DMS53 (cell line): Measurements from ENCODE around the gene FLT4.
"Not testable (repeated sequence)": the region's sequence is repeated elsewhere in the genome, so short reads cannot be mapped to it uniquely, and the experiment has no call there.

Experiments used
- DNase-seq: peaks from one replicate; lab custom pipeline; 2025; lab: John Stamatoyannopoulos, UW

Gene FLT4

GRCh38 chr5:180649297-180650039 is at the start of gene FLT4:
Gene FLT4 (minus strand): TSS chr5:180649600. CDS start chr5:180649545, 55 bp downstream.
- DNase-seq: no peak

- no peak for DNase-seq
These were observed 49.6 kb upstream of the FLT4 start for GRCh38 chr5:180699042-180699441.

GRCh38 chr5:180696116-180696515 is 46.7 kb upstream of the FLT4 start:
- no peak for DNase-seq

GRCh38 chr5:180692429-180692828 is 43.0 kb upstream of the FLT4 start:
- DNase-seq: no peak

DNA sequence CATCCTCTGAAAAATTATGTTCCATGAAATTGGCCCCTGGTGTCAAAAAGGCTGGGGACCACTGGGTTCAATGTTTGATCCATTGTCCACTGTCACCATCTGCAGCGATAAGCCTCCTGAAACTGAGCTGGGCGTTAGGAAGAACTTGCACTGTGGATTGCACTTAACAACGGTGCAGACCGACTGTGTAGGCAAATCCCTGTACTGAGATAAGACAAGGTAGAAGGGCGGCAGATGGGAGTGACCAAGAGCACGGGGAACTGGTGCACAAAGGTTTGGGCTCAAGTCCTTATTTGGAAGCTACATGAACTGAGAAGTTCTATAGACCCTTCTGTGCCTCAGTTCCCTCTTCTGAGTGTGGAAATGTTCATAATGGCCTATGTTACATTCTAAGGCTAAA is 41.6 kb upstream of the FLT4 start:
- DNase-seq: no peak

- no peak for DNase-seq
These were observed 41.2 kb upstream of the FLT4 start for GRCh38 chr5:180690562-180690961.

DNA sequence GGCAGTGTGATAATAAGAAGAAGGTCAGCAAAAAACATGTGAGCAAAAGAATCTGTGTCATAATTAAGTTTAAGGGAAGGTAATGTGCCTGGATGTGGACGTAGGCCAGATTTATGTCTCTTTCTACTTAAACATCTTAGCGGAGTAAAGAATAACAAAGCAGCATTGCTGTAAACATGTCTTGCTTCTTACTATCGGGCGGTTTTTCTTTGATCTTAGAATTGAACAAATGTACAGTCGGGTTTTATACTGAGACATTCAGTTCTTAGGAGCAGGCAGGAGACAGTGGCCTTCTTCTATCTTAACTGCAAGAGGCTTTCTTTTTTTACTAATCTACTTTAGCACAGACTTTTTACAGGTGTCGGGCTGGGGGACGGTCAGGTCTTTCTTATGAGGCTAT is 40.4 kb upstream of the FLT4 start:
- no peak for DNase-seq

DNA sequence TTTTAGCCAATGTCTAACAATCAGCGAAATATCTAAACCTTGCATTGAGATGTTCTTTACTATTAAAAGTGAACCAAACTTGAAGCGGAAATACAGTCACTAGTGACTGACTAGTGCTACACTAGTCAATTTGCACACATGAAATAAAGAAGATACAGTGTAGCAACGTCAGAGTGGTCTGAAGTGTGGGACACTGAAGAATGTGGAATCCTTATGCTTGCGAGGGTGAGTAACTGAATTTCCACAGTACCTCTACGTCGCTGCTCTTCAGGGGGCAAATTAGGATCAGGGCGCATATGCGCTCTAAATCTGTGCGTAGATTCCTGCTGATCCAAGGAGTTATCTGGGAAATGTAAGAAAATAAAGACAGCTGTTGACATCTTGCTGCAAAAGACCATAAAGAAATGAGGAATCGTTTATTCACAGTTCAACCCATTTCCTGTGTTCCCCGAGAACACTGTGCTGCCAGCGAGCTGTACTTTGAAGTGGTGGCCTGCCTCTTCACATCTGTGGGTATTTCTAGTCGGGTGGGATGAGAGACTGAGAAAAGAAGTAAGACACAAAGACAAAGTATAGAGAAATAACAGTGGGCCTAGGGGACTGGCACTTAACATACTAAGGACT is 39.8 kb upstream of the FLT4 start:
- DNase-seq: no peak

GRCh38 chr5:180688330-180689070 is 39.1 kb upstream of the FLT4 start:
- DNase-seq: no peak

- DNase-seq: not testable (repeated sequence)
These were observed 37.4 kb upstream of the FLT4 start for GRCh38 chr5:180686799-180687198.

GRCh38 chr5:180684623-180685161 is 35.3 kb upstream of the FLT4 start:
- no peak for DNase-seq

DNA sequence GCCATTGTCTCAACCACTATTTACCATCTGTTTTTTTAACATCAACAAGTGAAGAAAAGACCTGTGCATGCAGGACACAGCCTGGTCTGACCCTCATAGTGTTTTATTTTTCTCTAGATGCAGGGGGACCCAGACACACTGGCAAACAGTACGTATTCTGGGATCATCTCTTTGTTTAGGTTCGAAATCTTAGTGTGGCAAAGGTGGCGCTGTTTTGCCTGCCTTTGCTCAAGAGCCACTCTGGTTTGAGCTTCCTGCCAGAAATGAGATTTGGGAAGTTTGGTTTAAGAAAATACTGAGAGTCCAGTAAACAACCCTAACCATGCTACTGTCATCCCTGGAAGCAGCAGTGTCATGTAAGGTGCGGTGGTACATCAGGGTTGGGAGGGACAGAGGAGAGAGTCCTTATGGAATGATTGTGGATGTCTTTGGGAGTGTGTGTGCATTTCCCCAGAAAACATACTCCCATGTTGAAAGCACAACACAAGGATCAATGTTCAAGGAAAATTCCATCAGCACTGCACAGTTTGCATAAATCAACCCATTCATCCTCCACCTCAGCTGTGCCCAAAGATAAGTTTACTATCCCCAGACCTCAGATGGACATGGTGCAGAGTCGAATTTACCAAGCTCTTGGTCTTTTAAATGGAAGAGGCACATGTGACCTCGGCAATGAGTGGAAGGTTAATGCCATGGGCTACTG is 34.0 kb upstream of the FLT4 start:
- DNase-seq: no peak

GRCh38 chr5:180682560-180682959 is 33.2 kb upstream of the FLT4 start:
- DNase-seq: no peak

DNA sequence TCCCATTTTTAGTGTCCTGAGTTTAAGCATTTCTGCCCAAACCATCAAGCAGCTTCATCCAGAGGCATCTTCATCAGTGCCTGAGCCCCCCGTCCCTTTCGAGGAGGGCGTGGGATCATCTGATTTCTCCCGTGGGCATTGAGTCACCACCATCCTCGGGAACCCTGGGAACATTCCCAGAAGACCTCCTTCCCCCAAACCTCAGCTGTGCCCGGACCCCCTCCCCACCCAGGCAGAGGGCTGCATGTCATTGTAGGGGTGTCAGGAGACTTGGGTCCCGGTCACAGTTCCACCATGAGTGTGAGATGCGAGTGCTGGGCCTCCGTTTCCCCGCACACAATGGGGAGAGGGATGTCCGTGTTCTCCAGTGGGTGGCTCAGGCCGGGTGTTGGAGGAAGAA is 32.6 kb upstream of the FLT4 start:
- DNase-seq: not testable (repeated sequence)

DNA sequence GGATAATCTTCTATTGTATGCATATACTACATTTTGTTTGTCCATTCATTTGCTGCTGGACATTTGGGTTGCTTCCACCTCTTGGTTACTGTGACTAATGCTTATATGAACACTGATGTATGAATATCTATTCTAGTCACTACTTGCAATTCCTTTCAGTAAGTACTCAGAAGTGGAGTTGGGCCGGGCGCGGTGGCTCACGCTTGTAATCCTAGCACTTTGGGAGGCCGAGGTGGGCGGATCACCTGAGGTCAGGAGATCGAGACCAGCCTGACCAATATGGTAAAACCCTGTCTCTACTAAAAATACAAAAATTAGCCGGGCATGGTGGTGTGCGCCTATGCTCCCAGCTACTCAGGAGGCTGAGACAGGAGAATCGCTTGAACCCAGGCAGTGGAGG is 28.9 kb upstream of the FLT4 start:
- DNase-seq: not testable (repeated sequence)

DNA sequence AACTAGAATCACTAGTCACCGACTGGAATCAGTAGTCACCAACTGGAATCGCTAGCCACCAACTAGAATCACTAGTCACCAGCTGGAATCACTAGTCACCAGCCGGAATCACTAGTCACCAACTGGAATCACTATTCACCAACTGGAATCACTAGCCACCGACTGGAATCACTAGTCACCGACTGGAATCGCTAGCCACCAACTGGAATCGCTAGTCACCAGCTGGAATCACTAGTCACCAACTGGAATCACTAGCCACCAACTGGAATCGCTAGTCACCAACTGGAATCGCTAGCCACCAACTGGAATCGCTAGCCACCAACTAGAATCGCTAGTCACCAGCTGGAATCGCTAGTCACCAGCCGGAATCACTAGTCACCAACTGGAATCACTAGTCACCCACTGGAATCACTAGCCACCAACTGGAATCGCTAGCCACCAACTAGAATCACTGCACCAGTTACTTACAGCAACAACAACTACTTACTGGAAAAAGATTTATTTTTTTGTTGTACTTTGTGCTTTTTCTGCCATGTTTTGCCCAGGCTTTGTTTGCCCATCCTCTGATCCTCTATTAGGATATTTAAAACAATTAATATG is 25.7 kb upstream of the FLT4 start:
- no peak for DNase-seq

- not testable (repeated sequence) for DNase-seq
These were observed 24.7 kb upstream of the FLT4 start for GRCh38 chr5:180674090-180674475.

- DNase-seq: no peak
These were observed 24.1 kb upstream of the FLT4 start for GRCh38 chr5:180673371-180674089.

DNA sequence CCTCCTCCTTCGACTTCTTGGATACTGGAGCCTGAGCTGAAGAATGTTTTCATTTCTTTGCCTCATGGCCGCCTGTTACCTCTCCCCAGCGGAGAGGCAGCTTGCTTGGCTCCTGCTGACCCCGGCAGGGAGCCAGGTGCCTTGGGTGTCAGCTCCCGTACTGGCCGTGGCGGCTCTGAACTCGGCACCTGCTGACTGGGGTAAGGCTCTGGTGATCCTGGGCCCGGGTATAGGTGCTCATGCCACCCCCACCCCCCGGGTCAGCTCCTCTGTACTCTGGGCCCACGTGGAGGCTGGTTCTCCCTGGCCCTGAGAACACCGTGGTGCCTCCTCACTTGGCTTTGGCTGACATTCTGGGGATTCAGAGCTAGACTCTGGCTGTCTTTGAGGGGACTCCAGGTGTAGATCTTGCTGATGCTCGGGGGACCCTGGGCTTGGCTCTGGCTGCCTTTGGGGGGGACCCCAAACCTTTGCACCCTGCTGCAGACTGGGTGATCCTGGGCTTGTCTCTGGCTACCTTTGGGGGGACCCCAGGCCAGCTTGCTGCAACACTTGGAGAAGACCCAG is 22.6 kb upstream of the FLT4 start:
- DNase-seq: not testable (repeated sequence)

DNA sequence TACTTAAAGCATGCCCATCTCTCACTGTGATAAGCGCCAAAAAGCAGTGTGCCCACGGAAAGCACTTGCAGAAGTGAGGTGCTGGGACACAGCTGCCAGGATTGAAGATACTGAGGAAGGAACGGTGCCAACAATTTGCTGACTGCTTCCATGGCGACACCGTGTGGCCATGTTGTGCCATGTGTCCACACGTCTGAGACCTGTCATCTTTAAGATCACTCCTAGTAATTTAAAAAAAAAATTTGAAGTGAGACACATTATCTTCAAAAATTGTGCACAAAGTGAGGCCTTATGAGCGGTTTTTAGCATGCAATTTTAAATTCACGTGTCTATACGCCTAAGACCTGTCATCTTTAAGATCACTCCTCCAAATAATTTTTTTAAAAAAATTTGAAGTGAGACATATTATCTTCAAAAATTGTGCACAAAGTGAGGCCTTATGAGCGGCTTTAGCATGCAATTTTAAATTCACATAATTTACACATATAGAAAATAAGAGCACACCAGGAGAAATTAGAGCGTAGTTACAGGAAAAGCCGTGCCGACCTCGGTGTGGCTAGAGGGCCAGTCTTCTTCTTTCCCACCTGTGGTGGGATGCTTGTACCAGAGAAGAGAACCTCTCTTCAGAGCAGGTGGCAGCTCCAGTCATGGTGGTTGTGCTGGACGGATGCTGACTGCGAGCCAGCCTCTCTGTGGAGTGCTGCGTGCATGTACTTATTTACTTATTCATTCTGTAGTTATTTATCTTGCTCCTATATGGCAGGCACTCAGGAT is 21.4 kb upstream of the FLT4 start:
- DNase-seq: peak; percentile 76
